Small intestine (tissue), 16 donors: ENCODE results near the gene TOMM7. TPM values are rescaled to one million over a fixed set of nuclear protein-coding genes. Genes with fewer than 3 reads are reported as not detected.

Experiments used
- DNase-seq, 2 donors: peaks; one replicate each; pipeline versions ENCODE4 v3.0.0 to v3.0.0-alpha.2; 2013
- FAIRE-seq: peaks from 2 replicates; lab custom pipeline; 2012; peaks lifted over from hg19 to GRCh38; lab: Jason Lieb, UNC
- H3K27ac ChIP-seq, 3 donors: one replicate each; pipeline ENCODE4 v1.5.1; 2013; ENCODE audit warnings: low read length in 2 of 3, mild to moderate bottlenecking in 2 of 3, control low read depth in 1 of 3, inconsistent platforms in 1 of 3, low read depth in 1 of 3, moderate library complexity in 1 of 3
- H3K27me3 ChIP-seq, 3 donors: one replicate each; pipeline ENCODE4 v1.6.1; 2013; ENCODE audit warnings: low read length in 3 of 3, inconsistent platforms in 1 of 3; ENCODE audit not compliant: control insufficient read depth in 3 of 3, insufficient read depth in 3 of 3
- H3K36me3 ChIP-seq, 3 donors: one replicate each; pipeline ENCODE4 v1.6.1; 2013; ENCODE audit warnings: low read length in 3 of 3, inconsistent platforms in 1 of 3, low read depth in 1 of 3, mild to moderate bottlenecking in 1 of 3, moderate library complexity in 1 of 3; ENCODE audit not compliant: control insufficient read depth in 3 of 3, insufficient read depth in 2 of 3
- H3K4me1 ChIP-seq, 3 donors: one replicate each; pipeline ENCODE4 v1.6.1; 2013; ENCODE audit warnings: low read length in 2 of 3, inconsistent platforms in 1 of 3, low read depth in 1 of 3, mild to moderate bottlenecking in 1 of 3, moderate library complexity in 1 of 3; ENCODE audit not compliant: control insufficient read depth in 3 of 3, insufficient read depth in 2 of 3
- H3K4me3 ChIP-seq, 3 donors: one replicate each; pipeline ENCODE4 v1.5.1; 2013; ENCODE audit warnings: low read length in 3 of 3, control low read depth in 1 of 3, inconsistent platforms in 1 of 3, low read depth in 1 of 3, mild to moderate bottlenecking in 1 of 3, moderate library complexity in 1 of 3
- H3K9me3 ChIP-seq, 2 donors: one replicate each; pipeline ENCODE4 v1.6.1; 2013; ENCODE audit warnings: low read depth in 1 of 2, low read length in 1 of 2; ENCODE audit not compliant: control insufficient read depth in 2 of 2, insufficient read depth in 1 of 2
- WGBS, 3 donors: extraction: QIAGEN DNeasy Blood & Tissue Kit; methylation state at CpG; one replicate each; pipeline ENCODE4 v1.1.7; 2013; 5-methylcytosine and 5-hydroxymethylcytosine counted together
- long read RNA-seq, 10 donors: transcript quantifications; one replicate each; lab custom pipeline, GENCODE V29; 2026
- polyA plus RNA-seq, 4 donors: library from polyadenylated mRNA; stranded (reverse) in 3 of 4; unstranded in 1 of 4; fragments of 200-250 nt in 3 of 4; fragments of 120-200 nt in 1 of 4; gene quantifications; one replicate each; pipeline versions ENCODE4 v1.2.1 to v1.2.3, GENCODE V29; 2013
- donor health status: healthy with polysubstance abuse.
- donor health status: control.
- donor health status: control.
- donor health status: Bipolar disorder and iron deficiency.
- donor health status: healthy.

The TOMM7 gene
- polyA plus RNA-seq = 100 to 1,000 TPM; 270 to 556 (median 390) TPM
- long read RNA-seq, donor 1, transcript TOMM7-204 (2 exons, 731 nt) = minor isoform, 7 of 1,008 reads
- long read RNA-seq, donor 1, transcript TOMM7-205 (2 exons, 551 nt) = minor isoform, 90 of 1,008 reads
- long read RNA-seq, donor 1, transcript TOMM7-201 (3 exons, 778 nt) = major isoform, 846 of 1,008 reads
- long read RNA-seq, donor 1, partial matches to known transcripts = 0 of 1,008 reads
- long read RNA-seq, donor 1, other reads (novel, unspliced or antisense) = 65 of 1,008 reads
- long read RNA-seq, donor 2, transcript TOMM7-201 (3 exons, 778 nt) = major isoform, 189 of 222 reads
- long read RNA-seq, donor 2, transcript TOMM7-205 (2 exons, 551 nt) = minor isoform, 25 of 222 reads
- long read RNA-seq, donor 2, transcript TOMM7-204 (2 exons, 731 nt) = minor isoform, 7 of 222 reads
- long read RNA-seq, donor 2, partial matches to known transcripts = 0 of 222 reads
- long read RNA-seq, donor 2, other reads (novel, unspliced or antisense) = 0 of 222 reads
- long read RNA-seq, donor 3, transcript TOMM7-205 (2 exons, 551 nt) = minor isoform, 34 of 394 reads
- long read RNA-seq, donor 3, transcript TOMM7-201 (3 exons, 778 nt) = major isoform, 331 of 394 reads
- long read RNA-seq, donor 3, transcript TOMM7-204 (2 exons, 731 nt) = minor isoform, 5 of 394 reads
- long read RNA-seq, donor 3, partial matches to known transcripts = 0 of 394 reads
- long read RNA-seq, donor 3, other reads (novel, unspliced or antisense) = 22 of 394 reads
- long read RNA-seq, donor 4, transcript TOMM7-201 (3 exons, 778 nt) = major isoform, 21 of 22 reads
- long read RNA-seq, donor 4, partial matches to known transcripts = 0 of 22 reads
- long read RNA-seq, donor 4, other reads (novel, unspliced or antisense) = 0 of 22 reads
- long read RNA-seq, donor 5, transcript TOMM7-205 (2 exons, 551 nt) = minor isoform, 8 of 155 reads
- long read RNA-seq, donor 5, transcript TOMM7-201 (3 exons, 778 nt) = major isoform, 117 of 155 reads
- long read RNA-seq, donor 5, partial matches to known transcripts = 21 of 155 reads
- long read RNA-seq, donor 5, other reads (novel, unspliced or antisense) = 8 of 155 reads
- long read RNA-seq, donor 6, transcript TOMM7-201 (3 exons, 778 nt) = major isoform, 362 of 440 reads
- long read RNA-seq, donor 6, transcript TOMM7-205 (2 exons, 551 nt) = minor isoform, 54 of 440 reads
- long read RNA-seq, donor 6, partial matches to known transcripts = 0 of 440 reads
- long read RNA-seq, donor 6, other reads (novel, unspliced or antisense) = 21 of 440 reads
- long read RNA-seq, donor 7, transcript TOMM7-201 (3 exons, 778 nt) = major isoform, 559 of 692 reads
- long read RNA-seq, donor 7, transcript TOMM7-204 (2 exons, 731 nt) = minor isoform, 24 of 692 reads
- long read RNA-seq, donor 7, transcript TOMM7-205 (2 exons, 551 nt) = minor isoform, 34 of 692 reads
- long read RNA-seq, donor 7, partial matches to known transcripts = 45 of 692 reads
- long read RNA-seq, donor 7, other reads (novel, unspliced or antisense) = 29 of 692 reads
- long read RNA-seq, donor 8, transcript TOMM7-201 (3 exons, 778 nt) = major isoform, 40 of 47 reads
- long read RNA-seq, donor 8, partial matches to known transcripts = 0 of 47 reads
- long read RNA-seq, donor 8, other reads (novel, unspliced or antisense) = 0 of 47 reads
- long read RNA-seq, donor 9, transcript TOMM7-205 (2 exons, 551 nt) = minor isoform, 10 of 88 reads
- long read RNA-seq, donor 9, transcript TOMM7-201 (3 exons, 778 nt) = major isoform, 77 of 88 reads
- long read RNA-seq, donor 9, partial matches to known transcripts = 0 of 88 reads
- long read RNA-seq, donor 9, other reads (novel, unspliced or antisense) = 0 of 88 reads
- long read RNA-seq, donor 10, transcript TOMM7-205 (2 exons, 551 nt) = minor isoform, 55 of 588 reads
- long read RNA-seq, donor 10, transcript TOMM7-201 (3 exons, 778 nt) = major isoform, 450 of 588 reads
- long read RNA-seq, donor 10, partial matches to known transcripts = 43 of 588 reads
- long read RNA-seq, donor 10, other reads (novel, unspliced or antisense) = 36 of 588 reads

- peak; percentile 94 to 97 for DNase-seq
- 0% methylated on average over 32 to 38 of the region's 38 CpGs for WGBS, 3 donors
- Histone ChIP-seq H3K4me1 (peaks cover 0 to 6% (median 5%) of the 10 kb centered on the region in 3 donors), H3K9me3 (no peaks in the 10 kb centered on the region), H3K4me3 (peak within 1 kb of the TSS; percentile 48 to 94 (median 71)), H3K27ac (peak within 1 kb of the TSS in 2 of 3 donors; percentile 67 to 84), H3K27me3 (no peaks in the 10 kb centered on the region), H3K36me3 (no peaks in the 10 kb centered on the region)
- no peak for FAIRE-seq
These were observed at the start of gene TOMM7 for GRCh38 chr7:22822486-22823141. Gene TOMM7, minus strand, starts transcription at chr7:22822849. Its CDS starts 70 bp downstream, at chr7:22822779.

- WGBS, 3 donors = 54 to 66% (median 62%) methylated on average over 7 of the region's 7 CpGs
- no peak overlapping the region for H3K27ac ChIP-seq
- no peak for FAIRE-seq
These were observed 49.6 kb upstream of the TOMM7 start for GRCh38 chr7:22872096-22872807.

GRCh38 chr7:22871661-22872060 lies 49.0 kb upstream of the TOMM7 start:
- no peaks in the 10 kb centered on the region for H3K9me3 ChIP-seq
- H3K27me3 ChIP-seq = no peaks in the 10 kb centered on the region
- H3K4me1 ChIP-seq = no peaks in the 10 kb centered on the region
- H3K27ac ChIP-seq = no peak overlapping the region
- FAIRE-seq = no peak
- no peak for DNase-seq
- no peaks in the 10 kb centered on the region for H3K36me3 ChIP-seq
- no peak overlapping the region for H3K4me3 ChIP-seq

More at GRCh38 chr7:22872096-22872807, 49.6 kb upstream of the TOMM7 start:
- no peak overlapping the region for H3K4me3 ChIP-seq
- no peaks in the 10 kb centered on the region for H3K36me3 ChIP-seq
- DNase-seq = no peak
- no peaks in the 10 kb centered on the region for H3K9me3 ChIP-seq
- H3K27me3 ChIP-seq = no peaks in the 10 kb centered on the region
- no peaks in the 10 kb centered on the region for H3K4me1 ChIP-seq

GRCh38 chr7:22868509-22868908 lies 45.9 kb upstream of the TOMM7 start:
- Histone ChIP-seq H3K27ac (no peak overlapping the region), H3K9me3 (no peaks in the 10 kb centered on the region), H3K27me3 (no peaks in the 10 kb centered on the region), H3K36me3 (no peaks in the 10 kb centered on the region), H3K4me1 (peaks cover 0 to 8% (median 0%) of the 10 kb centered on the region in 3 donors), H3K4me3 (no peak overlapping the region)
- WGBS, 3 donors = 78 to 92% (median 90%) methylated on average over 1 of the region's 1 CpG
- FAIRE-seq (no peak), DNase-seq (no peak)

- DNase-seq (no peak), FAIRE-seq (no peak)
- WGBS, 3 donors = 48 to 71% (median 54%) methylated on average over 2 of the region's 2 CpGs
- H3K27ac ChIP-seq = peak overlapping the region in 1 of 3 donors; percentile 5
- H3K27me3 ChIP-seq = no peaks in the 10 kb centered on the region
- H3K36me3 ChIP-seq = no peaks in the 10 kb centered on the region
- no peaks in the 10 kb centered on the region for H3K9me3 ChIP-seq
- H3K4me1 ChIP-seq = peaks cover 0 to 8% (median 0%) of the 10 kb centered on the region in 3 donors
- H3K4me3 ChIP-seq = no peak overlapping the region
These were observed 44.9 kb upstream of the TOMM7 start for GRCh38 chr7:22867589-22867988.

- Histone ChIP-seq H3K4me3 (no peak overlapping the region), H3K27ac (no peak overlapping the region), H3K9me3 (no peaks in the 10 kb centered on the region), H3K4me1 (peaks cover 0 to 8% (median 0%) of the 10 kb centered on the region in 3 donors), H3K27me3 (no peaks in the 10 kb centered on the region), H3K36me3 (no peaks in the 10 kb centered on the region)
- WGBS, 3 donors = 65 to 85% (median 81%) methylated on average over 4 of the region's 4 CpGs
- FAIRE-seq (no peak), DNase-seq (no peak)
These were observed 44.4 kb upstream of the TOMM7 start for GRCh38 chr7:22867003-22867402.
